HUES64 (cell line): ENCODE data around the gene FBXO27.
"Not testable (repeated sequence)": the region's sequence is repeated elsewhere in the genome, so short reads cannot be mapped to it uniquely, and the experiment has no call there.

Experiments used
- H3K27ac ChIP-seq: 2 replicates; pipeline ENCODE4 v1.7.0; 2013; ENCODE audit warnings: low read depth, low read length, inconsistent platforms
- H3K27me3 ChIP-seq: 2 replicates; pipeline ENCODE4 v1.6.1; 2013; ENCODE audit warnings: mild to moderate bottlenecking, low read length; ENCODE audit not compliant: insufficient read depth
- H3K36me3 ChIP-seq: 2 replicates; pipeline ENCODE4 v1.6.1; 2013; ENCODE audit warnings: mild to moderate bottlenecking, low read length; ENCODE audit not compliant: insufficient read depth
- H3K4me1 ChIP-seq: 2 replicates; pipeline ENCODE4 v1.6.1; 2013; ENCODE audit warnings: mild to moderate bottlenecking, low read length, moderate library complexity; ENCODE audit not compliant: insufficient read depth
- H3K4me3 ChIP-seq: 2 replicates; pipeline ENCODE4 v1.5.1; 2013; ENCODE audit warnings: mild to moderate bottlenecking, low read length, moderate library complexity
- H3K9ac ChIP-seq: 2 replicates; pipeline ENCODE4 v1.6.1; 2013; ENCODE audit warnings: mild to moderate bottlenecking, low read depth, low read length
- H3K9me3 ChIP-seq: 2 replicates; pipeline ENCODE4 v1.6.1; 2013; ENCODE audit warnings: low read depth, low read length; ENCODE audit not compliant: insufficient read depth
- WGBS: fragments of 150-250, 120-280 bp; methylation state at CpG from one replicate; pipeline ENCODE4 v1.1.7; 2013; ENCODE audit warnings: missing lambda C conversion rate; 5-methylcytosine and 5-hydroxymethylcytosine counted together

FBXO27 gene

GRCh38 chr19:38987745-38988144 lies 44.6 kb downstream of the FBXO27 start:
- H3K36me3 ChIP-seq, H3K4me1 ChIP-seq, H3K4me3 ChIP-seq, H3K27ac ChIP-seq, H3K27me3 ChIP-seq, H3K9me3 ChIP-seq, H3K9ac ChIP-seq: not testable (repeated sequence)
- 92% methylated on average over 6 of the region's 6 CpGs for WGBS

GRCh38 chr19:38985262-38985661 lies 47.1 kb downstream of the FBXO27 start:
- no peaks in the 10 kb centered on the region for H3K27me3 ChIP-seq
- H3K27ac ChIP-seq, result no peak overlapping the region
- no peak overlapping the region for H3K4me3 ChIP-seq

GRCh38 chr19:38980583-38981374 lies 51.6 kb downstream of the FBXO27 start:
- H3K36me3 ChIP-seq, result no peaks in the 10 kb centered on the region
- H3K27ac ChIP-seq, result no peak overlapping the region
- H3K27me3 ChIP-seq, result no peaks in the 10 kb centered on the region
- H3K4me3 ChIP-seq, result no peak overlapping the region
- peaks cover 5% of the 10 kb centered on the region; the same call in 1 of the 2 replicates for H3K4me1 ChIP-seq
- 94% methylated on average over 10 of the region's 10 CpGs for WGBS
- H3K9ac ChIP-seq, result no peak overlapping the region
- peaks cover 18% of the 10 kb centered on the region for H3K9me3 ChIP-seq

More at GRCh38 chr19:38985262-38985661, 47.1 kb downstream of the FBXO27 start:
- Histone ChIP-seq H3K9ac (no peak overlapping the region), H3K36me3 (no peaks in the 10 kb centered on the region), H3K9me3 (peaks cover 12% of the 10 kb centered on the region), H3K4me1 (peaks cover 3% of the 10 kb centered on the region; the same call in 1 of the 2 replicates)
- WGBS, result 83% methylated on average over 1 of the region's 1 CpG

GRCh38 chr19:38979812-38980211 lies 52.5 kb downstream of the FBXO27 start:
- Histone ChIP-seq H3K4me1 (peaks cover 7% of the 10 kb centered on the region), H3K4me3 (no peak overlapping the region), H3K9ac (no peak overlapping the region), H3K27me3 (no peaks in the 10 kb centered on the region), H3K36me3 (no peaks in the 10 kb centered on the region), H3K27ac (no peak overlapping the region), H3K9me3 (peaks cover 18% of the 10 kb centered on the region)
- WGBS, result 90% methylated on average over 5 of the region's 5 CpGs

GRCh38 chr19:38978326-38978689 lies 54.0 kb downstream of the FBXO27 start:
- Histone ChIP-seq H3K9me3 (peaks cover 18% of the 10 kb centered on the region), H3K36me3 (no peaks in the 10 kb centered on the region), H3K27me3 (peaks cover 3% of the 10 kb centered on the region; the same call in 1 of the 2 replicates), H3K9ac (no peak overlapping the region), H3K4me1 (peaks cover 13% of the 10 kb centered on the region), H3K27ac (no peak overlapping the region), H3K4me3 (no peak overlapping the region)
- 92% methylated on average over 3 of the region's 3 CpGs for whole genome bisulfite sequencing

GRCh38 chr19:38977445-38978325 lies 54.7 kb downstream of the FBXO27 start:
- H3K4me1 ChIP-seq, result peaks cover 13% of the 10 kb centered on the region
- no peak overlapping the region for H3K9ac ChIP-seq
- H3K27me3 ChIP-seq, result peaks cover 3% of the 10 kb centered on the region; the same call in 1 of the 2 replicates
- no peak overlapping the region for H3K27ac ChIP-seq
- H3K9me3 ChIP-seq, result peaks cover 18% of the 10 kb centered on the region
- 91% methylated on average over 14 of the region's 15 CpGs for WGBS
- no peaks in the 10 kb centered on the region for H3K36me3 ChIP-seq
- no peak overlapping the region for H3K4me3 ChIP-seq

- Histone ChIP-seq H3K27me3 (peaks cover 3% of the 10 kb centered on the region; the same call in 1 of the 2 replicates), H3K4me3 (peak overlapping the region; percentile 81), H3K9ac (peak overlapping the region; percentile 48), H3K9me3 (peaks cover 12% of the 10 kb centered on the region), H3K36me3 (no peaks in the 10 kb centered on the region), H3K27ac (peak overlapping the region; percentile 58; the same call in 1 of the 2 replicates), H3K4me1 (peaks cover 13% of the 10 kb centered on the region)
- WGBS, result under 1% methylated on average over 22 of the region's 22 CpGs
Observed at GRCh38 chr19:38975861-38976271, 56.5 kb downstream of the FBXO27 start.

- Histone ChIP-seq H3K9me3 (peaks cover 7% of the 10 kb centered on the region), H3K27ac (peak within 1 kb of the TSS; percentile 76), H3K4me3 (peak within 1 kb of the TSS; percentile 81), H3K4me1 (peaks cover 13% of the 10 kb centered on the region), H3K27me3 (peaks cover 3% of the 10 kb centered on the region; the same call in 1 of the 2 replicates), H3K36me3 (no peaks in the 10 kb centered on the region), H3K9ac (peak within 1 kb of the TSS; percentile 79)
- WGBS, result 1% methylated on average over 63 of the region's 63 CpGs
Observed at GRCh38 chr19:38975214-38975860, 57.0 kb downstream of the FBXO27 start, which contains the start of gene FBXO17. TSS of gene FBXO17 (minus strand) at chr19:38975742. CDS start at chr19:38950319, 25,423 bp downstream.

- peak overlapping the region; percentile 81 for H3K4me3 ChIP-seq
Observed at GRCh38 chr19:38974624-38975213, 57.6 kb downstream of the FBXO27 start.

More at GRCh38 chr19:38974624-38975213, 57.6 kb downstream of the FBXO27 start:
- 34% methylated on average over 17 of the region's 19 CpGs for WGBS
- peak overlapping the region; percentile 76; the same call in 1 of the 2 replicates for H3K27ac ChIP-seq
- peaks cover 3% of the 10 kb centered on the region; the same call in 1 of the 2 replicates for H3K27me3 ChIP-seq
- no peaks in the 10 kb centered on the region for H3K36me3 ChIP-seq
- peak overlapping the region; percentile 79 for H3K9ac ChIP-seq
- peaks cover 2% of the 10 kb centered on the region for H3K9me3 ChIP-seq
- H3K4me1 ChIP-seq, result peaks cover 13% of the 10 kb centered on the region
